Esophagus (tissue), 2 donors: ENCODE results near the gene SEMA6D. TPM values are rescaled to one million over a fixed set of nuclear protein-coding genes. Genes with fewer than 3 reads are reported as not detected.
"Not testable (repeated sequence)": the region's sequence is repeated elsewhere in the genome, so short reads cannot be mapped to it uniquely, and the experiment has no call there.

Experiments used
- H3K27ac ChIP-seq, 2 donors: one replicate each; pipeline ENCODE4 v1.5.1; 2013; ENCODE audit warnings: low read depth in 2 of 2, mild to moderate bottlenecking in 2 of 2, inconsistent platforms in 1 of 2, low read length in 1 of 2, moderate library complexity in 1 of 2
- H3K27me3 ChIP-seq, 2 donors: one replicate each; pipeline ENCODE4 v1.6.1; 2013; ENCODE audit warnings: low read length in 2 of 2, control low read depth in 1 of 2, mild to moderate bottlenecking in 1 of 2; ENCODE audit not compliant: insufficient read depth in 2 of 2, control insufficient read depth in 1 of 2
- H3K36me3 ChIP-seq, 2 donors: one replicate each; pipeline ENCODE4 v1.6.1; 2013; ENCODE audit warnings: low read length in 1 of 2; ENCODE audit not compliant: control insufficient read depth in 2 of 2, insufficient read depth in 2 of 2
- H3K4me1 ChIP-seq, 2 donors: one replicate each; pipeline ENCODE4 v1.6.1; 2013; ENCODE audit warnings: low read length in 1 of 2; ENCODE audit not compliant: control insufficient read depth in 2 of 2, insufficient read depth in 2 of 2
- H3K4me3 ChIP-seq, 2 donors: one replicate each; pipeline ENCODE4 v1.5.1; 2013; ENCODE audit warnings: low read length in 2 of 2, mild to moderate bottlenecking in 2 of 2, low read depth in 1 of 2, moderate library complexity in 1 of 2
- H3K9me3 ChIP-seq, 2 donors: one replicate each; pipeline ENCODE4 v1.6.1; 2013; ENCODE audit warnings: mild to moderate bottlenecking in 2 of 2, low read depth in 1 of 2, low read length in 1 of 2, moderate library complexity in 1 of 2; ENCODE audit not compliant: control insufficient read depth in 2 of 2, insufficient read depth in 1 of 2
- WGBS, 2 donors: extraction: QIAGEN DNeasy Blood & Tissue Kit; methylation state at CpG; one replicate each; pipeline ENCODE4 v1.1.7; 2013; 5-methylcytosine and 5-hydroxymethylcytosine counted together
- polyA plus RNA-seq, 2 donors: library from polyadenylated mRNA; stranded (reverse); fragments of 200-250 nt; gene quantifications; one replicate each; pipeline ENCODE4 v1.2.3, GENCODE V29; 2013
- donor health status: healthy with polysubstance abuse.
- donor health status: Bipolar disorder and iron deficiency.

SEMA6D gene
- polyA plus RNA-seq, 2 donors = 0.31 to 0.40 TPM

- 81 to 88% methylated on average over 4 of the region's 4 CpGs for WGBS, 2 donors
- not testable (repeated sequence) for H3K4me1 ChIP-seq, H3K9me3 ChIP-seq, H3K36me3 ChIP-seq, H3K4me3 ChIP-seq, H3K27ac ChIP-seq, H3K27me3 ChIP-seq
These were observed 21.0 kb downstream of the SEMA6D start for GRCh38 chr15:47738144-47738825.

- WGBS, 2 donors = 90 to 91% methylated on average over 4 of the region's 4 CpGs
- no peaks in the 10 kb centered on the region for H3K36me3 ChIP-seq
- H3K4me3 ChIP-seq = no peak overlapping the region
- H3K4me1 ChIP-seq = no peaks in the 10 kb centered on the region
- no peaks in the 10 kb centered on the region for H3K27me3 ChIP-seq
- no peaks in the 10 kb centered on the region for H3K9me3 ChIP-seq
- no peak overlapping the region for H3K27ac ChIP-seq
These were observed 23.8 kb downstream of the SEMA6D start for GRCh38 chr15:47741082-47741481.

GRCh38 chr15:47741907-47742306 is 24.6 kb downstream of the SEMA6D start:
- H3K27me3 ChIP-seq = no peaks in the 10 kb centered on the region
- WGBS, 2 donors = 94% methylated on average over 5 of the region's 5 CpGs
- H3K27ac ChIP-seq = no peak overlapping the region
- no peak overlapping the region for H3K4me3 ChIP-seq
- no peaks in the 10 kb centered on the region for H3K9me3 ChIP-seq
- H3K36me3 ChIP-seq = no peaks in the 10 kb centered on the region
- H3K4me1 ChIP-seq = no peaks in the 10 kb centered on the region

GRCh38 chr15:47742334-47742733 is 25.0 kb downstream of the SEMA6D start:
- no peaks in the 10 kb centered on the region for H3K36me3 ChIP-seq
- no peaks in the 10 kb centered on the region for H3K4me1 ChIP-seq

GRCh38 chr15:47742742-47743141 is 25.4 kb downstream of the SEMA6D start:
- H3K9me3 ChIP-seq = no peaks in the 10 kb centered on the region
- no peak overlapping the region for H3K27ac ChIP-seq
- no peaks in the 10 kb centered on the region for H3K36me3 ChIP-seq
- H3K27me3 ChIP-seq = no peaks in the 10 kb centered on the region
- 79 to 90% methylated on average over 2 of the region's 2 CpGs for WGBS, 2 donors
- H3K4me1 ChIP-seq = no peaks in the 10 kb centered on the region
- no peak overlapping the region for H3K4me3 ChIP-seq

More at GRCh38 chr15:47742334-47742733, 25.0 kb downstream of the SEMA6D start:
- Histone ChIP-seq H3K27ac (no peak overlapping the region), H3K4me3 (no peak overlapping the region), H3K9me3 (no peaks in the 10 kb centered on the region), H3K27me3 (no peaks in the 10 kb centered on the region)
- 90 to 91% methylated on average over 5 of the region's 5 CpGs for WGBS, 2 donors

GRCh38 chr15:47743385-47743784 is 26.1 kb downstream of the SEMA6D start:
- Histone ChIP-seq H3K4me3 (no peak overlapping the region), H3K27ac (no peak overlapping the region), H3K9me3 (no peaks in the 10 kb centered on the region), H3K27me3 (no peaks in the 10 kb centered on the region), H3K4me1 (no peaks in the 10 kb centered on the region), H3K36me3 (no peaks in the 10 kb centered on the region)
- 75 to 82% methylated on average over 6 of the region's 6 CpGs for WGBS, 2 donors

- no peak overlapping the region for H3K4me3 ChIP-seq
- no peaks in the 10 kb centered on the region for H3K4me1 ChIP-seq
- WGBS, 2 donors = 70 to 82% methylated on average over 1 of the region's 1 CpG
- H3K9me3 ChIP-seq = no peaks in the 10 kb centered on the region
- no peak overlapping the region for H3K27ac ChIP-seq
- no peaks in the 10 kb centered on the region for H3K36me3 ChIP-seq
- H3K27me3 ChIP-seq = no peaks in the 10 kb centered on the region
These were observed 26.6 kb downstream of the SEMA6D start for GRCh38 chr15:47743886-47744285.

GRCh38 chr15:47744496-47744895 is 27.2 kb downstream of the SEMA6D start:
- 79 to 93% methylated on average over 10 of the region's 10 CpGs for WGBS, 2 donors
- Histone ChIP-seq H3K4me3 (no peak overlapping the region), H3K27ac (no peak overlapping the region), H3K4me1 (no peaks in the 10 kb centered on the region), H3K9me3 (no peaks in the 10 kb centered on the region), H3K36me3 (no peaks in the 10 kb centered on the region), H3K27me3 (no peaks in the 10 kb centered on the region)

- Histone ChIP-seq H3K9me3 (no peaks in the 10 kb centered on the region), H3K4me3 (no peak overlapping the region), H3K4me1 (no peaks in the 10 kb centered on the region), H3K36me3 (no peaks in the 10 kb centered on the region), H3K27ac (no peak overlapping the region), H3K27me3 (no peaks in the 10 kb centered on the region)
- WGBS, 2 donors = 67 to 87% methylated on average over 2 of the region's 2 CpGs
These were observed 27.7 kb downstream of the SEMA6D start for GRCh38 chr15:47744973-47745372.

GRCh38 chr15:47746516-47746915 is 29.2 kb downstream of the SEMA6D start:
- H3K9me3 ChIP-seq = no peaks in the 10 kb centered on the region
- H3K36me3 ChIP-seq = no peaks in the 10 kb centered on the region
- no peaks in the 10 kb centered on the region for H3K4me1 ChIP-seq
- no peaks in the 10 kb centered on the region for H3K27me3 ChIP-seq
- no peak overlapping the region for H3K27ac ChIP-seq
- 80 to 89% methylated on average over 3 of the region's 3 CpGs for WGBS, 2 donors
- H3K4me3 ChIP-seq = no peak overlapping the region
